ENCODE measurements around the gene MEF2C.

The MEF2C gene

GRCh38 chr5:88831816-88832215, 51.2 kb downstream of the MEF2C start:
- DNase-seq (no peak), ATAC-seq (no peak)
- H3K4me1 Mint-ChIP-seq, result peaks cover 60% of the 10 kb centered on the region
- H3K27ac Mint-ChIP-seq, result no peak overlapping the region
- H3K27me3 Mint-ChIP-seq, result no peaks in the 10 kb centered on the region
- no peak overlapping the region for H3K4me3 Mint-ChIP-seq
- no peaks in the 10 kb centered on the region for H3K9me3 Mint-ChIP-seq

DNA sequence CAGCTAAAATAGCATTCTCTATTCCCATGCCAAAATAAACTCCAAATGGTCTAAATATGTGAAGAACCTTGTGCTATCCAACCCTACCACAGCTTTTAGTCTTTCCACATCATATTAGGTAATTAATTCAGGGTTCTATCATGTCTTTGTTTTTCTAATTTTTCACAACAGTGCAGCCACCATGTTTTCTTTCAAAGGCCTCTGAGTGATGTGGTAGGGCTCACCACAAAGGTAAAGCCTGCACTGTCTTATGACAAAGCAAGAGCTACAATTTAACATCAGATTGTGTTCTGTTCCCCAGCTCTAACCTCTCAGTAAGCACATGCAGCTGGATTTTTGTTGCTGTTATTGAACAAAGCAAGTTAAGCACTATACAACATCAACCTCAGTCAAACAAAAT, 52.4 kb downstream of the MEF2C start:
- no peaks in the 10 kb centered on the region for H3K9me3 Mint-ChIP-seq
- DNase-seq, result no peak
- H3K4me3 Mint-ChIP-seq, result no peak overlapping the region
- no peak overlapping the region for H3K27ac Mint-ChIP-seq
- H3K4me1 Mint-ChIP-seq, result peaks cover 65% of the 10 kb centered on the region
- peak; percentile 53 for ATAC-seq
- H3K27me3 Mint-ChIP-seq, result no peaks in the 10 kb centered on the region

DNA sequence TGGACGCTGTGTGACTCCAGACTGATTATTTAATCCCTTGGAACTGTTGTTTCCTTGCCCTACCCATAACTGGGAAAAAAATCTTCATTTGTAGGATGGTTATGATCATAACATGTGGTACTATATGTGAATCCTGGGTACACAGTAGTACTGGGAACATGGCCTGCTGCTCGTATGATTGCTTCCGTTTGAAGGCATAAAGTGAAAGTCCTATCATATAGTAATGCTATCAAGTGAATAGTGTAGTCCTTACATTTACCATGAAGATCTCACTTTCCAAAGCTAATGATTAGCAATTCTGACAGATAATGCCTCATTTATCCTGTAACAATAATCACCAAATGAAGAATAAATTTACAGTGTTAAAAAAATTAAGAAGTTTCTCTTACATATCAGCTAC, 53.2 kb downstream of the MEF2C start:
- Mint-ChIP-seq H3K4me3 (no peak overlapping the region), H3K27ac (peak overlapping the region in 1 of 2 donors; percentile 9), H3K9me3 (no peaks in the 10 kb centered on the region), H3K27me3 (no peaks in the 10 kb centered on the region), H3K4me1 (peaks cover 73% of the 10 kb centered on the region)
- ATAC-seq (no peak), DNase-seq (no peak)

- DNase-seq (no peak), ATAC-seq (no peak)
- H3K9me3 Mint-ChIP-seq, result no peaks in the 10 kb centered on the region
- peaks cover 67% of the 10 kb centered on the region for H3K4me1 Mint-ChIP-seq
- peak overlapping the region; percentile 24 to 35 for H3K4me3 Mint-ChIP-seq
- H3K27ac Mint-ChIP-seq, result no peak overlapping the region
- H3K27me3 Mint-ChIP-seq, result peaks cover under 1% of the 10 kb centered on the region
Measured at GRCh38 chr5:88829054-88829453, 53.9 kb downstream of the MEF2C start.

GRCh38 chr5:88827997-88828396, 55.0 kb downstream of the MEF2C start:
- Mint-ChIP-seq H3K27me3 (peaks cover 8% of the 10 kb centered on the region), H3K27ac (no peak overlapping the region), H3K4me1 (peaks cover 63% of the 10 kb centered on the region), H3K9me3 (no peaks in the 10 kb centered on the region), H3K4me3 (peak overlapping the region; percentile 71 to 72)
- ATAC-seq (peak; percentile 83), DNase-seq (no peak)

DNA sequence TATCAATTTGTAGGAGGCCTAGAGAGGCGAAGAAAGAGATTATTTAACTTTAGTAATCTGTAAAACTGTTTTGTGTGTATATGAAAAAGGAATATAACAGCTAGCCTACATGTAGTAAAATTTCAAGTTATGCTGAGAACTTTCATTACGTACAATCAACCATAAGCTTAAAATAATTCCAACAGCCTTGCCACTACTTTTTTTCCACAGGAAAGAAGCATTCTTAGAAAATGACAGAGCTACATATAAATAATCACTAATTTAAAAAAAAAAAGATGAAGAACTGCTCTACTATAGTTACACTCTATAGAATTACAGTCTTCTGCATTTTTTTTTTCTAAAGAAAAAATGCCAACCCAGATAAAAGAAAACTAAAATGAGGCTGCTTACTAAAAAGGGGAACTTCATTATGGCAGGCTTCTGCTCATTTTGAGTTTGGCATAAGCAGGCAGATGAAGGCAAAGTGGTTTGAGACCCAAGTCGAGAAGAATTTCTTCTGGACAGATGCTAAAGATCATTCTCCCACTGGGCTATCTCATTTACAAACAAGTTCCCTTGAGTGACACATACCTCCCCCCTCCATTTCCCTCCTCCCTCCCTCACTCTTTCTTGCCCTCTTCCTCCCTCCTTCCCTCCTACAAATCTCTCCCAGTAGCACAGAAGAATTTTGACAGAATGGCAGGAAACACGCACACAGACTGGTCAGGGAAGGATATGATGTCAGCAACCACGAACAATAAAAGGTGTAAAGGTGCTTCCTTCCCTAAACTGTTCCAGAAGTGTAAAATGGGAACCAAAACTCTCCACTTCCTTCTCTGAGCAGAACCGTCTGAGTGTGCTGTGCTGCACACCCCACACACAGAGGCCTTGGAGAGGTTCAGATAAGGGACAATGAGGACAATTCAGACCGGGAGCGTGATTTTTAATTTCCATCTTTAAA, 56.1 kb downstream of the MEF2C start:
- Mint-ChIP-seq H3K4me1 (peaks cover 59% of the 10 kb centered on the region), H3K27ac (peak overlapping the region; percentile 11 to 86), H3K27me3 (peaks cover 8% of the 10 kb centered on the region), H3K4me3 (peak overlapping the region; percentile 71 to 72), H3K9me3 (no peaks in the 10 kb centered on the region)
- peak; percentile 57 for ATAC-seq
- DNase-seq, result no peak

DNA sequence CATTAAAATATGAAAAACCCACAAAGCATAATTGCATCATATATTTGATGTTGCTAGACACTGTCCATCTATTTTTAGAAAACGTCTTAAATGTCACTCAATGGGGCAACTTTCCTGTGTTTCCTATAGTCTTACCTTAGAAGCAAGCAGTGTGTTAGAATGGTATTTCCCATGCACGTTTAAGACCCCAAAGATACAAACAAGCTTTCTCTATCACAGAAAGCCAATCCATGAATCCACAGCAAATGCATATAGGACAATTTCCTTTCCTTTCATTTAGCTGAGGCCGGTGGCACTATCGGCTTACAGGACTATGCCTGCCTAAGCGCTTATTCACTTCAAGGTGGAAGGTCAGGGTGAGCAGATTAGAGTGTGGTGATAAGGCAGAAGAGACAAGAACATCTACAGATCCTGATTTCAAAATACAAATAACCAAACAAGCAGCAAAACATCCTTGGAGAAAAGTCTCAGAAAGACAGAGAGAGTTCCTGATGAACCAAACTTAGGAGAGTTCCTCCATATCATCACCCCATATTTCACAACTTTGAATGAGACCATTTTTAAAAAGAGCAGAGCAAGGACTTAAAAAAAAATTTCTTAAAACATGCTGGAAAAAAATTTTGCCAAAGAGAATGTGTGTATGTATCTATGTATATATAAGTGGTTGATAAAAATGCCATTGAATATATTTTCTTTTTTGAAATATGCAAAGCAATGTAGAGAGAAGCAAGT, 57.2 kb downstream of the MEF2C start:
- DNase-seq (no peak), ATAC-seq (no peak)
- Mint-ChIP-seq H3K27me3 (peaks cover 8% of the 10 kb centered on the region), H3K4me3 (no peak overlapping the region), H3K9me3 (no peaks in the 10 kb centered on the region), H3K4me1 (peaks cover 58% of the 10 kb centered on the region), H3K27ac (peak overlapping the region in 1 of 2 donors; percentile 70)

- no peak overlapping the region for H3K27ac Mint-ChIP-seq
- no peak for ATAC-seq
- no peaks in the 10 kb centered on the region for H3K9me3 Mint-ChIP-seq
- no peak overlapping the region for H3K4me3 Mint-ChIP-seq
- peaks cover 51% of the 10 kb centered on the region for H3K4me1 Mint-ChIP-seq
- DNase-seq, result no peak
- H3K27me3 Mint-ChIP-seq, result peaks cover 8% of the 10 kb centered on the region
Measured at GRCh38 chr5:88824892-88825583, 57.9 kb downstream of the MEF2C start.

GRCh38 chr5:88824141-88824540, 58.8 kb downstream of the MEF2C start:
- H3K4me3 Mint-ChIP-seq, result no peak overlapping the region
- H3K4me1 Mint-ChIP-seq, result peaks cover 42% of the 10 kb centered on the region
- peaks cover 8% of the 10 kb centered on the region for H3K27me3 Mint-ChIP-seq
- DNase-seq (no peak), ATAC-seq (no peak)
- no peaks in the 10 kb centered on the region for H3K9me3 Mint-ChIP-seq
- no peak overlapping the region for H3K27ac Mint-ChIP-seq

DNA sequence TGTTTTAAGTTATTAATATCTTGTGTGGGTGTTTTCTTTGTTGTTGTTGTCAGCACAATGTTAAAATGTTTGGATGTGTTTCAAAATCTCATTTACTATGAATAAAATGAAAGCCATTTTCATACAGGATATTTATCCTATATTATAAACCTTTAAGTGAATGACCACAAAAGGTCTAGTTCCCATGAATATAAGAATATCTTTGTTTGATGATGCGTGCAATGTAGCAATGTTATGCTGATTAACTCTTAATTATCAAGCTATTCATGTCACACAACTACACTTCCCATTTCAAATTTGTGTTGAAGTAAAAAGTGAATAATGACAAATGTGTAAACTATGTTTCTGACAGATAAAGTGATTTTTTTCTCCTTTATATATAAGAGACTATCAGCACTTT, 59.8 kb downstream of the MEF2C start:
- no peaks in the 10 kb centered on the region for H3K9me3 Mint-ChIP-seq
- H3K27ac Mint-ChIP-seq, result no peak overlapping the region
- H3K4me3 Mint-ChIP-seq, result no peak overlapping the region
- DNase-seq (no peak), ATAC-seq (no peak)
- H3K27me3 Mint-ChIP-seq, result peaks cover 15% of the 10 kb centered on the region
- peaks cover 32% of the 10 kb centered on the region for H3K4me1 Mint-ChIP-seq

GRCh38 chr5:88821161-88821560, 61.8 kb downstream of the MEF2C start:
- Mint-ChIP-seq H3K9me3 (no peaks in the 10 kb centered on the region), H3K27me3 (peaks cover 16% of the 10 kb centered on the region), H3K4me1 (peaks cover 15% of the 10 kb centered on the region), H3K4me3 (no peak overlapping the region), H3K27ac (no peak overlapping the region)
- DNase-seq (no peak), ATAC-seq (no peak)

GRCh38 chr5:88820581-88820980, 62.4 kb downstream of the MEF2C start:
- no peaks in the 10 kb centered on the region for H3K9me3 Mint-ChIP-seq
- ATAC-seq, result no peak
- H3K4me3 Mint-ChIP-seq, result no peak overlapping the region
- peaks cover 9% of the 10 kb centered on the region for H3K4me1 Mint-ChIP-seq
- H3K27me3 Mint-ChIP-seq, result peaks cover 16% of the 10 kb centered on the region
- H3K27ac Mint-ChIP-seq, result no peak overlapping the region
- no peak for DNase-seq

- no peak for DNase-seq
- H3K27me3 Mint-ChIP-seq, result peaks cover 16% of the 10 kb centered on the region
- H3K4me1 Mint-ChIP-seq, result no peaks in the 10 kb centered on the region
- H3K4me3 Mint-ChIP-seq, result no peak overlapping the region
- H3K9me3 Mint-ChIP-seq, result no peaks in the 10 kb centered on the region
- ATAC-seq, result no peak
- no peak overlapping the region for H3K27ac Mint-ChIP-seq
Measured at GRCh38 chr5:88819301-88819999, 63.5 kb downstream of the MEF2C start.

GRCh38 chr5:88818296-88818695, 64.7 kb downstream of the MEF2C start:
- ATAC-seq, result no peak
- H3K27ac Mint-ChIP-seq, result no peak overlapping the region
- H3K4me1 Mint-ChIP-seq, result no peaks in the 10 kb centered on the region
- H3K9me3 Mint-ChIP-seq, result no peaks in the 10 kb centered on the region
- peaks cover 8% of the 10 kb centered on the region for H3K27me3 Mint-ChIP-seq
- no peak for DNase-seq
- no peak overlapping the region for H3K4me3 Mint-ChIP-seq

- no peak overlapping the region for H3K4me3 Mint-ChIP-seq
- no peak overlapping the region for H3K27ac Mint-ChIP-seq
- no peaks in the 10 kb centered on the region for H3K9me3 Mint-ChIP-seq
Measured at GRCh38 chr5:88816195-88816594, 66.8 kb downstream of the MEF2C start.

More at GRCh38 chr5:88816195-88816594, 66.8 kb downstream of the MEF2C start:
- Mint-ChIP-seq H3K27me3 (peaks cover 15% of the 10 kb centered on the region), H3K4me1 (no peaks in the 10 kb centered on the region)
- no peak for ATAC-seq
- DNase-seq, result no peak
